Lung (tissue), 12 donors: ENCODE results near the gene ATP1A1. TPM values are rescaled to one million over a fixed set of nuclear protein-coding genes. Genes with fewer than 3 reads are reported as not detected.

Experiments used
- ATAC-seq: fragments of 200-7000 bp; cut with Tn5 transposase; one replicate; pipeline ENCODE4 v1.9.1; 2020; ENCODE audit warnings: moderate number of reproducible peaks; ENCODE audit not compliant: insufficient read depth, low FRiP score
- DNase-seq, 3 donors: peaks; one replicate each; pipeline ENCODE4 v3.0.0-alpha.2; 2013 to 2017
- H3K27ac ChIP-seq, 2 donors: one replicate each; pipeline ENCODE4 v1.5.1; 2013; ENCODE audit warnings: mild to moderate bottlenecking in 2 of 2, moderate library complexity in 2 of 2, control low read depth in 1 of 2, inconsistent platforms in 1 of 2, low read depth in 1 of 2, low read length in 1 of 2
- H3K27me3 ChIP-seq, 3 donors: one replicate each; pipeline ENCODE4 v1.5.1; 2013; ENCODE audit warnings: low read length in 2 of 3; ENCODE audit not compliant: control insufficient read depth in 3 of 3, insufficient read depth in 3 of 3
- H3K36me3 ChIP-seq, 4 donors: one replicate each; pipeline ENCODE4 v1.5.1; 2013; ENCODE audit warnings: low read length in 4 of 4, mild to moderate bottlenecking in 1 of 4, moderate library complexity in 1 of 4; ENCODE audit not compliant: control insufficient read depth in 4 of 4, insufficient read depth in 4 of 4
- H3K4me1 ChIP-seq, 5 donors: one replicate each; pipeline ENCODE4 v1.5.1; 2013; ENCODE audit warnings: low read length in 5 of 5, mild to moderate bottlenecking in 2 of 5, moderate library complexity in 1 of 5; ENCODE audit not compliant: control insufficient read depth in 5 of 5, insufficient read depth in 5 of 5
- H3K4me3 ChIP-seq: one replicate; pipeline ENCODE4 v1.5.1; 2013; ENCODE audit warnings: mild to moderate bottlenecking, control low read depth, moderate library complexity
- H3K9ac ChIP-seq, 2 donors: one replicate each; pipeline ENCODE4 v1.5.1; 2013; ENCODE audit warnings: low read length in 2 of 2, control low read depth in 1 of 2; ENCODE audit not compliant: insufficient read depth in 1 of 2
- H3K9me3 ChIP-seq, 4 donors: one replicate each; pipeline ENCODE4 v1.5.1; 2013; ENCODE audit warnings: low read length in 3 of 4, mild to moderate bottlenecking in 1 of 4, moderate library complexity in 1 of 4; ENCODE audit not compliant: control insufficient read depth in 4 of 4, insufficient read depth in 3 of 4
- WGBS, 2 donors: extraction: QIAGEN DNeasy Blood & Tissue Kit; methylation state at CpG; one replicate each; pipeline ENCODE4 v1.1.7; 2013; 5-methylcytosine and 5-hydroxymethylcytosine counted together
- polyA plus RNA-seq, 2 donors: library from polyadenylated mRNA; stranded (reverse); fragments of 200-250 nt; gene quantifications; one replicate each; pipeline ENCODE4 v1.2.1, GENCODE V29; 2013
- total RNA-seq, 2 donors: library from RNA; depleted of rRNA in 1 of 2; stranded (reverse); fragments of >200 nt in 1 of 2; gene quantifications; one replicate each; pipeline ENCODE4 v1.2.1, GENCODE V29; 2014 to 2021
- TF ChIP-seq, protein P1 (sequence below): IDR thresholded peaks from 2 replicates; pipeline ENCODE4 v1.5.1; 2012; ENCODE audit warnings: mild to moderate bottlenecking; ENCODE audit errors: control extremely low read depth, extremely low read depth
- donor health status: control.
- donor health status: control.
- donor health status: Bipolar disorder and iron deficiency.
- donor health status: healthy.
- donor health status: DM: yes; HTN: yes; CAD: no.

Gene ATP1A1
- total and polyA plus RNA-seq, 4 donors, result 320 to 715 (median 612) TPM

DNA sequence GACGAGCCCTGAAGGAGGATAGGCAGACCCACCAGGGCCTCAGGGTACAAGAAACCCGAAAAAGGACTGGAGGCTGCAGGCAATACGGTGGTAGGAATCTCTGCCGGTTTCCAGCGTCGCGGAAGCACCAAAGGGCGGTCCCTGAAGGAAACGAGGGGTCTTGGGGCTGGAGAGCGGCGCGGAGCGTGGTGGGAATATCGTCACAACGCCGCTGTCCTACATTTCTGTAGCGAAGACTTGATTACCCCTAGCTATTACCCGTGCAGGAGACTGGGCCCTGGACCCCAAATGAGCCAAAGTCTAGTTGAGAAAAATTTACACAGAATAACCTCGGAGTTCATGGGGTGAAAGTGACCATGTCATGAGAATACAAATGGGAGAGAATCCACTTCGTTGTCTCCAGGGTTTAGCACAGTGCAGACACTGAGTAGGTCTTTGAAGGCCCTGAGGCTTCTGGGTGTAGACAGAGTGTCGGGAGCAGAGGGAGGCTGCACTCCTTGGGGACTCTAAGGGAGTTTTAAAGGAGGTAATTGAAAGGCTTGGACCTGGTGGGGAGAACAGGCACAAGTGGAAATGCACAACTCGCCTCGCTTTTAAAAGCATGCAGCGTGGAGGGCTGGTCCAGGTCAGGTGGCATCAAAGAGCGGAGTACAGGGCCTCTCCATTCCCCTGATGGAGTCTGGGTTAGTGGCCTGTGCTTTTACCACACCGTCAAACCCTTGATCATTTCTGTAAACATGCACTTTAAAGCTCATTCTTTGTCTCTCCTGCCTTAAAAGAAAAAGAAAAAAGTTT is 1.5 kb downstream of the ATP1A1 start:
- DNase-seq, result peak in 1 of 3 donors; percentile 36
- Histone ChIP-seq H3K4me3 (peak overlapping the region; percentile 94), H3K9ac (peak overlapping the region in 1 of 2 donors; percentile 45), H3K27me3 (no peaks in the 10 kb centered on the region), H3K4me1 (peaks cover 7 to 50% (median 24%) of the 10 kb centered on the region in 5 donors), H3K9me3 (no peaks in the 10 kb centered on the region), H3K27ac (peak overlapping the region; percentile 99 to 100), H3K36me3 (no peaks in the 10 kb centered on the region)
- ATAC-seq, result no peak
- 18 to 30% methylated on average over 26 of the region's 26 CpGs for WGBS, 2 donors
- TF ChIP-seq, protein P1, sequence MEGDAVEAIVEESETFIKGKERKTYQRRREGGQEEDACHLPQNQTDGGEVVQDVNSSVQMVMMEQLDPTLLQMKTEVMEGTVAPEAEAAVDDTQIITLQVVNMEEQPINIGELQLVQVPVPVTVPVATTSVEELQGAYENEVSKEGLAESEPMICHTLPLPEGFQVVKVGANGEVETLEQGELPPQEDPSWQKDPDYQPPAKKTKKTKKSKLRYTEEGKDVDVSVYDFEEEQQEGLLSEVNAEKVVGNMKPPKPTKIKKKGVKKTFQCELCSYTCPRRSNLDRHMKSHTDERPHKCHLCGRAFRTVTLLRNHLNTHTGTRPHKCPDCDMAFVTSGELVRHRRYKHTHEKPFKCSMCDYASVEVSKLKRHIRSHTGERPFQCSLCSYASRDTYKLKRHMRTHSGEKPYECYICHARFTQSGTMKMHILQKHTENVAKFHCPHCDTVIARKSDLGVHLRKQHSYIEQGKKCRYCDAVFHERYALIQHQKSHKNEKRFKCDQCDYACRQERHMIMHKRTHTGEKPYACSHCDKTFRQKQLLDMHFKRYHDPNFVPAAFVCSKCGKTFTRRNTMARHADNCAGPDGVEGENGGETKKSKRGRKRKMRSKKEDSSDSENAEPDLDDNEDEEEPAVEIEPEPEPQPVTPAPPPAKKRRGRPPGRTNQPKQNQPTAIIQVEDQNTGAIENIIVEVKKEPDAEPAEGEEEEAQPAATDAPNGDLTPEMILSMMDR, result no peak

DNA sequence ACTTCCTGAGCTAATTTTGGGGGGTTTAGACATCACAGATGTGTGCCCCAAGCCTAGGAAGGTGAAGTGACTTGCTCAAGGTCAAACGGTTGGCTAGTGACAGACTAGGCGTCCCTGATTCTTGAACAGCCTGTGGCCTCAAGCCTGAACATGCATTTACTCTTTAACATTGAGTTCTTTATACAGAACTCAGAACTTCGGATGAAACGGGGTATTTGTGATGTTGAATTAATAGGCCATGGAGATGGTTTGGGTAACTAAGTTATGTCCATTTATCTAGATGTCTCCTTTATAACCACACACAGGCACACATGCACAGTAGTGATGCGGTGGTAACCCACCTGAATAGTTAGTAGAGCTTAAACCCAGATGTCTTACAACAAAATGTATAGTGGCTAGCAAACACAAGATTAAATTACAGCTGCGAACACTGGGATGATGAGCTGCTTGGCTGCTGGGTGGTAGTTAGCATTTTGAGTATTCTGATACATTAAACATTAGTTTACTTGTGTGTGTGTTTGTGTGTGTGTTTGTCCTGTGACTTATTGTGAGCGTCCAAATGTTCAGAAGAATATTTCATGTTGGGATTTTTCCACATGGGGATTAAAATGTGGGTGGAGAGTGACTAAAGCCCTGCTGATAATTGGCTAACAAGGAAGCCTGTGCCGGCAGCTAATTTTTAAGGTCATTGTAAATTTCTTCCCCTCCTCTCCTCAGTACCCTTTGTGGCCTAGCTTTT is 2.3 kb downstream of the ATP1A1 start:
- no peak for ATAC-seq
- H3K4me3 ChIP-seq, result peak overlapping the region; percentile 94
- H3K36me3 ChIP-seq, result no peaks in the 10 kb centered on the region
- H3K9ac ChIP-seq, result no peak overlapping the region
- TF ChIP-seq, protein P1, result no peak
- peak overlapping the region; percentile 99 to 100 for H3K27ac ChIP-seq
- peaks cover 11 to 50% (median 24%) of the 10 kb centered on the region in 5 donors for H3K4me1 ChIP-seq
- WGBS, 2 donors, result 55 to 76% methylated on average over 8 of the region's 8 CpGs
- DNase-seq, result no peak
- H3K27me3 ChIP-seq, result no peaks in the 10 kb centered on the region
- H3K9me3 ChIP-seq, result no peaks in the 10 kb centered on the region

DNA sequence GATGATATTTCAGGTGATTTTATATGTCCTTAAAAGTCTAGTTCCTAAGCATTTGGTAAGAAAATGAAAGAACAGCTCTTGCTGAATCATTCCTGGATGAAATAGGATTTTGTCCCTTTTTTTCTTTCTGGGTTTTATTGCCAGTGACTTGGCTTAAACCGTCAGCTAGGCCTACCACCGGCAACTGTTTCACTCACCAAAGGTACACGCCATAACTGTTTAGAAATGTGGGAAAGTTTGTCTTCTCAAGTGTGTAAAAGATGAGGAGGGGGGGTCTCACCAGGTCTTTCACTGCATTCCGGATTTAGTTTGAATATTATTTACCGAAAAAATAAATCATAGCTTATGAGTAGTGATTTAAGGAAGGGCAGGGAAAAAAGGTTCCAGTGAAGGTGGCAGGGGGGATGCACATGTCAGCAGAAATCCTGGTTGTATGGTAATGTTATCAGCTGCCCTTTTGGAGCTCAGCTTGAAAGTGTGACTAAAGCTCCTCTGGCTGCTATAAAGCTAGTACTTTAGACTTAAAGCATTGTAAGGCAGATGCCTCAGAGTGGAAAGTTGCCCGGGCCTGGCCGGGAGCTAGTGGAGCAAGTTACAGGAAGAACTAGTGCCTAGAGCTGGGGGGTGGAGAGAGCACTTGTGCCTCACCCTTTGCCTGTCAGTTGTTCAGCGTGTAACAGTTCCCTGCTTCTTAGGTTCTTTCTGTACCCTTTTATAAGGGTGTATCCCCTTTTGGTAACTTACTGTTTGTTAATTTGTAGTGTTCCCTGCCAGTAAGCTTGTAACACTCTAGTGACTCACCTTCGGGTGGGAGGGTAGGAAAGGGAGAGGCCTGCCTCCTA is 3.1 kb downstream of the ATP1A1 start:
- Histone ChIP-seq H3K9ac (no peak overlapping the region), H3K36me3 (no peaks in the 10 kb centered on the region), H3K4me1 (peaks cover 12 to 50% (median 24%) of the 10 kb centered on the region in 5 donors), H3K9me3 (no peaks in the 10 kb centered on the region), H3K27me3 (no peaks in the 10 kb centered on the region), H3K4me3 (peak overlapping the region; percentile 36), H3K27ac (peak overlapping the region; percentile 91 to 100)
- TF ChIP-seq, protein P1, result no peak
- no peak for DNase-seq
- 36 to 63% methylated on average over 9 of the region's 9 CpGs for WGBS, 2 donors
- peak; percentile 13 for ATAC-seq
